H9 (cell line): ENCODE data around the gene CCDC33. TPM values are rescaled to one million over a fixed set of nuclear protein-coding genes. Genes with fewer than 3 reads are reported as not detected.

Experiments used
- DNase-seq: peaks from one replicate; pipeline ENCODE4 v3.0.0-alpha.2; 2017
- H2AFZ ChIP-seq: one replicate; pipeline ENCODE4 v1.6.1; 2013; ENCODE audit warnings: mild to moderate bottlenecking, low read length, control low read depth, moderate library complexity
- H2AK5ac ChIP-seq: 2 replicates; pipeline ENCODE4 v1.6.1; 2013; ENCODE audit warnings: low read length, control low read depth, mixed read lengths; ENCODE audit not compliant: insufficient read length
- H2BK120ac ChIP-seq: one replicate; pipeline ENCODE4 v1.6.1; 2013; ENCODE audit warnings: low read depth, mild to moderate bottlenecking, low read length, control low read depth, inconsistent platforms; ENCODE audit not compliant: poor library complexity, severe bottlenecking
- H2BK12ac ChIP-seq: 2 replicates; pipeline ENCODE4 v1.6.1; 2013; ENCODE audit warnings: low read length, control low read depth, mixed read lengths, low read depth; ENCODE audit not compliant: insufficient read length
- H2BK15ac ChIP-seq: 2 replicates; pipeline ENCODE4 v1.6.1; 2013; ENCODE audit warnings: low read depth, low read length, control low read depth
- H2BK20ac ChIP-seq: one replicate; pipeline ENCODE4 v1.6.1; 2013; ENCODE audit warnings: low read depth, mild to moderate bottlenecking, low read length, control low read depth, inconsistent platforms; ENCODE audit not compliant: poor library complexity, severe bottlenecking
- H2BK5ac ChIP-seq: 2 replicates; pipeline ENCODE4 v1.6.1; 2013; ENCODE audit warnings: low read length, control low read depth, mixed read lengths; ENCODE audit not compliant: insufficient read length
- H3K14ac ChIP-seq: 2 replicates; pipeline ENCODE4 v1.6.1; 2013; ENCODE audit warnings: low read length, control low read depth; ENCODE audit not compliant: insufficient read depth
- H3K18ac ChIP-seq: 2 replicates; pipeline ENCODE4 v1.6.1; 2013; ENCODE audit warnings: low read depth, mild to moderate bottlenecking, mixed read lengths, low read length, control low read depth; ENCODE audit not compliant: insufficient read length
- H3K23ac ChIP-seq: 2 replicates; pipeline ENCODE4 v1.6.1; 2013; ENCODE audit warnings: low read length, control low read depth, mixed read lengths, low read depth; ENCODE audit not compliant: insufficient read length
- H3K23me2 ChIP-seq: 2 replicates; pipeline ENCODE4 v1.6.1; 2013; ENCODE audit warnings: low read depth, mild to moderate bottlenecking, mixed read lengths, low read length, control low read depth; ENCODE audit not compliant: insufficient read length, poor library complexity, severe bottlenecking
- H3K27ac ChIP-seq: 2 replicates; pipeline ENCODE4 v1.5.1; 2013; ENCODE audit warnings: low read length, control low read depth, mixed read lengths, low read depth; ENCODE audit not compliant: insufficient read length
- H3K27me3 ChIP-seq: 2 replicates; pipeline ENCODE4 v1.6.1; 2013; ENCODE audit warnings: low read length, control low read depth, inconsistent platforms; ENCODE audit not compliant: insufficient read depth
- H3K4ac ChIP-seq: 2 replicates; pipeline ENCODE4 v1.6.1; 2013; ENCODE audit warnings: low read depth, mild to moderate bottlenecking, control low read depth, inconsistent platforms, low read length, moderate library complexity
- H3K4me1 ChIP-seq: 2 replicates; pipeline ENCODE4 v1.6.1; 2013; ENCODE audit warnings: low read length, control low read depth, inconsistent platforms; ENCODE audit not compliant: insufficient read depth
- H3K4me2 ChIP-seq: 2 replicates; pipeline ENCODE4 v1.6.1; 2013; ENCODE audit warnings: low read length, control low read depth, mixed read lengths; ENCODE audit not compliant: insufficient read length, insufficient read depth
- H3K56ac ChIP-seq: 2 replicates; pipeline ENCODE4 v1.6.1; 2013; ENCODE audit warnings: low read depth, mild to moderate bottlenecking, mixed read lengths, low read length, control low read depth; ENCODE audit not compliant: insufficient read length
- H3K79me1 ChIP-seq: 2 replicates; pipeline ENCODE4 v1.6.1; 2013; ENCODE audit warnings: low read depth, mild to moderate bottlenecking, moderate library complexity, low read length, control low read depth, inconsistent platforms; ENCODE audit not compliant: insufficient read depth, poor library complexity, severe bottlenecking
- H3K79me2 ChIP-seq: 2 replicates; pipeline ENCODE4 v1.6.1; 2013; ENCODE audit warnings: low read length, control low read depth, inconsistent platforms; ENCODE audit not compliant: insufficient read depth
- H3K9ac ChIP-seq: 2 replicates; pipeline ENCODE4 v1.6.1; 2013; ENCODE audit warnings: low read length, control low read depth, mixed read lengths; ENCODE audit not compliant: insufficient read length; ENCODE audit errors: extremely low read depth
- H3K9me3 ChIP-seq: one replicate; pipeline ENCODE4 v1.6.1; 2013; ENCODE audit warnings: low read depth, low read length, inconsistent platforms; ENCODE audit not compliant: control insufficient read depth
- H3T11ph ChIP-seq: one replicate; pipeline ENCODE4 v1.6.1; 2013; ENCODE audit warnings: mild to moderate bottlenecking, low read length, control low read depth, inconsistent platforms
- H4K20me1 ChIP-seq: one replicate; pipeline ENCODE4 v1.6.1; 2013; ENCODE audit not compliant: control insufficient read depth, insufficient read length, insufficient read depth
- H4K5ac ChIP-seq: 2 replicates; pipeline ENCODE4 v1.6.1; 2013; ENCODE audit warnings: low read depth, mild to moderate bottlenecking, mixed read lengths, low read length, control low read depth; ENCODE audit not compliant: insufficient read length
- H4K8ac ChIP-seq: replicated peaks from 2 replicates; pipeline ENCODE4 v1.6.1; 2013; ENCODE audit warnings: low read length, control low read depth, mixed read lengths, low read depth; ENCODE audit not compliant: insufficient read length
- H4K91ac ChIP-seq: 2 replicates; pipeline ENCODE4 v1.6.1; 2013; ENCODE audit warnings: low read depth, mild to moderate bottlenecking, moderate library complexity, mixed read lengths, low read length, control low read depth; ENCODE audit not compliant: insufficient read length
- H3K27ac Mint-ChIP-seq, 3 experiments: 2 replicates in 2 of 3; 3 replicates in 1 of 3; pipeline ENCODE4 v1.8.0; 2020 to 2021; ENCODE audit warnings: mixed read lengths in 3 of 3, mild to moderate bottlenecking in 1 of 3, moderate library complexity in 1 of 3
- H3K27me3 Mint-ChIP-seq: 2 replicates; pipeline ENCODE4 v1.8.0; 2021; ENCODE audit warnings: low read depth, mild to moderate bottlenecking, moderate library complexity, mixed read lengths
- H3K36me3 Mint-ChIP-seq, 3 experiments: 2 replicates in 2 of 3; 3 replicates in 1 of 3; pipeline ENCODE4 v1.8.0; 2020 to 2021; ENCODE audit warnings: low read depth in 3 of 3, mixed read lengths in 3 of 3; ENCODE audit not compliant: insufficient read depth in 1 of 3
- H3K4me1 Mint-ChIP-seq, 2 experiments: 2 replicates each; pipeline ENCODE4 v1.8.0; 2020; ENCODE audit warnings: mixed read lengths in 2 of 2
- H3K4me3 Mint-ChIP-seq, 2 experiments: 2 replicates in 1 of 2; 3 replicates in 1 of 2; pipeline ENCODE4 v1.8.0; 2020 to 2021; ENCODE audit warnings: mild to moderate bottlenecking in 2 of 2, mixed read lengths in 2 of 2, moderate library complexity in 1 of 2
- H3K9me3 Mint-ChIP-seq, 2 experiments: 2 replicates in 1 of 2; 3 replicates in 1 of 2; pipeline ENCODE4 v1.8.0; 2020; ENCODE audit warnings: mild to moderate bottlenecking in 2 of 2, mixed read lengths in 2 of 2, moderate library complexity in 1 of 2
- CTCF ChIP-seq: fragments of 200-600 bp; sonication (generic); conservative IDR thresholded peaks from 3 replicates; pipeline ENCODE4 v1.8.0; 2021; ENCODE audit warnings: antibody characterized with exemption, mild to moderate bottlenecking
- WGBS: extraction: QIAGEN DNeasy Blood & Tissue Kit; methylation state at CpG from one replicate; pipeline ENCODE4 v1.1.7; 2013; ENCODE audit warnings: missing lambda C conversion rate, low lambda C conversion rate, mixed read lengths; ENCODE audit not compliant: insufficient read length; ENCODE audit errors: extremely low coverage; 5-methylcytosine and 5-hydroxymethylcytosine counted together
- total RNA-seq: library from RNA; stranded (reverse); gene quantifications from 2 replicates; pipeline ENCODE4 v1.2.1, GENCODE V29; 2021

The CCDC33 gene
- total RNA-seq, 1 experiment from 2014 or later: 4.6 TPM

GRCh38 chr15:74191798-74192197 lies 44.3 kb upstream of the CCDC33 start:
- H4K8ac ChIP-seq: no peak overlapping the region
- no peak overlapping the region for H3K4me3 Mint-ChIP-seq
- no CpG with 5 or more reads among the region's 3 CpGs for WGBS
- no peak overlapping the region for H2BK15ac ChIP-seq
- no peak overlapping the region for H2BK12ac ChIP-seq
- H2AFZ ChIP-seq: no peak overlapping the region
- no peak overlapping the region; the same call in 1 of the 2 replicates for H3K14ac ChIP-seq
- H3K4me1 Mint-ChIP-seq: peaks cover 0 to 9% of the 10 kb centered on the region in 2 experiments
- H3K4ac ChIP-seq: no peak overlapping the region
- H3K9ac ChIP-seq: no peak overlapping the region
- H3K36me3 Mint-ChIP-seq: no peaks in the 10 kb centered on the region; a peak in 2 of 7 replicates
- H3K27ac Mint-ChIP-seq: no peak overlapping the region
- no peak overlapping the region for H3K56ac ChIP-seq
- no peaks in the 10 kb centered on the region for H3K9me3 ChIP-seq
- H4K91ac ChIP-seq: no peak overlapping the region
- H3K79me1 ChIP-seq: no peaks in the 10 kb centered on the region
- no peak overlapping the region for H3K18ac ChIP-seq
- H3K4me2 ChIP-seq: no peak overlapping the region
- H3K27me3 ChIP-seq: no peaks in the 10 kb centered on the region
- no peaks in the 10 kb centered on the region for H3K23me2 ChIP-seq
- no peaks in the 10 kb centered on the region for H3K79me2 ChIP-seq
- H2BK5ac ChIP-seq: no peak overlapping the region
- no peak overlapping the region for H3K27ac ChIP-seq
- no peak overlapping the region for H3K23ac ChIP-seq
- H4K5ac ChIP-seq: no peak overlapping the region
- no peaks in the 10 kb centered on the region for H3K4me1 ChIP-seq
- no peak overlapping the region for H2BK120ac ChIP-seq
- no peak for TF ChIP-seq CTCF
- H3T11ph ChIP-seq: no peak overlapping the region
- H2BK20ac ChIP-seq: no peak overlapping the region
- H2AK5ac ChIP-seq: no peak overlapping the region
- no peak for DNase-seq
- no peaks in the 10 kb centered on the region for H4K20me1 ChIP-seq
- no peaks in the 10 kb centered on the region for H3K9me3 Mint-ChIP-seq
- H3K27me3 Mint-ChIP-seq: peaks cover 8% of the 10 kb centered on the region; the same call in 1 of the 2 replicates
